ENCODE results near the gene CPSF3. TPM values are rescaled to one million over a fixed set of nuclear protein-coding genes. Genes with fewer than 3 reads are reported as not detected.

CPSF3 gene
- total RNA-seq, 1 donor from 2014 or later, result 44.0 TPM

- DNase-seq (no peak), ATAC-seq (ENCODE audit: low read depth) (no peak)
- TF ChIP-seq CTCF (IDR thresholded peaks at IDR 0.05), result no peak
- POLR2A ChIA-PET, result interaction anchor here (1.4 kb wide), 1 partner anchor 38 kb away, joined by 10 read pairs; the partner anchor contains the start of gene ADAM17
- H3K27me3 Mint-ChIP-seq, result no peaks in the 10 kb centered on the region
- no peaks in the 10 kb centered on the region for H3K4me1 Mint-ChIP-seq
- intact Hi-C loops (cut with micrococcal nuclease), result no loop called here
- H3K27ac Mint-ChIP-seq, result no peak overlapping the region
- H3K4me3 Mint-ChIP-seq, result no peak overlapping the region
- H3K36me3 Mint-ChIP-seq (ENCODE audit: low read depth), result peaks cover 74% of the 10 kb centered on the region
- CTCF ChIA-PET, result interaction anchor here (0.7 kb wide), 1 partner anchor 34 kb away, joined by 3 read pairs; no protein-coding TSS in a partner anchor
- no peaks in the 10 kb centered on the region for H3K9me3 Mint-ChIP-seq
These were observed 93.8 kb downstream of the CPSF3 start for GRCh38 chr2:9517118-9517782.

- peaks cover 71% of the 10 kb centered on the region for H3K36me3 Mint-ChIP-seq (ENCODE audit: low read depth)
- POLR2A ChIA-PET, result interaction anchor here (1.4 kb wide), 1 partner anchor 38 kb away, joined by 10 read pairs; the partner anchor contains the start of gene ADAM17
- CTCF ChIA-PET, result interaction anchor here (0.7 kb wide), 1 partner anchor 35 kb away, joined by 3 read pairs; no protein-coding TSS in a partner anchor
These were observed 94.7 kb downstream of the CPSF3 start for GRCh38 chr2:9518163-9518562.

GRCh38 chr2:9518780-9519179 is 95.3 kb downstream of the CPSF3 start:
- Mint-ChIP-seq H3K27me3 (no peaks in the 10 kb centered on the region), H3K36me3 (ENCODE audit: low read depth) (peaks cover 71% of the 10 kb centered on the region), H3K27ac (no peak overlapping the region), H3K4me3 (no peak overlapping the region), H3K9me3 (no peaks in the 10 kb centered on the region), H3K4me1 (no peaks in the 10 kb centered on the region)
- DNase-seq (no peak), ATAC-seq (ENCODE audit: low read depth) (no peak)
- intact Hi-C loops (cut with micrococcal nuclease), result no loop called here
- POLR2A ChIA-PET, result interaction anchor here (1.4 kb wide), 1 partner anchor 37 kb away, joined by 10 read pairs; the partner anchor contains the start of gene ADAM17
- CTCF ChIA-PET, result no interaction called here
- no peak for TF ChIP-seq CTCF (IDR thresholded peaks at IDR 0.05)

More at GRCh38 chr2:9518163-9518562, 94.7 kb downstream of the CPSF3 start:
- intact Hi-C loops (cut with micrococcal nuclease), result no loop called here
- TF ChIP-seq CTCF (IDR thresholded peaks at IDR 0.05), result no peak
- no peaks in the 10 kb centered on the region for H3K4me1 Mint-ChIP-seq
- no peak for DNase-seq
- ATAC-seq (ENCODE audit: low read depth), result no peak
- H3K4me3 Mint-ChIP-seq, result no peak overlapping the region
- H3K9me3 Mint-ChIP-seq, result no peaks in the 10 kb centered on the region
- no peaks in the 10 kb centered on the region for H3K27me3 Mint-ChIP-seq
- no peak overlapping the region for H3K27ac Mint-ChIP-seq

GRCh38 chr2:9519250-9519649 is 95.8 kb downstream of the CPSF3 start:
- Mint-ChIP-seq H3K4me1 (no peaks in the 10 kb centered on the region), H3K27me3 (no peaks in the 10 kb centered on the region), H3K9me3 (no peaks in the 10 kb centered on the region), H3K4me3 (no peak overlapping the region), H3K36me3 (ENCODE audit: low read depth) (peaks cover 72% of the 10 kb centered on the region), H3K27ac (no peak overlapping the region)
- TF ChIP-seq CTCF (IDR thresholded peaks at IDR 0.05), result no peak
- intact Hi-C loops (cut with micrococcal nuclease), result no loop called here
- DNase-seq (no peak), ATAC-seq (ENCODE audit: low read depth) (no peak)
- ChIA-PET CTCF (no interaction called here), POLR2A (no interaction called here)

Other genes with a start within 250 kb of the CPSF3 start
- not detected in 2 replicates for gene ASAP2, start 216.8 kb upstream of the CPSF3 start, total RNA-seq
- 39.6 and 40.5 TPM in 2 replicates for gene ITGB1BP1, start 126 bp upstream of the CPSF3 start, total RNA-seq
- 47.1 and 49.0 TPM in 2 replicates for gene IAH1, start 50.9 kb downstream of the CPSF3 start, total RNA-seq
- gene ADAM17, start 132.2 kb downstream of the CPSF3 start, total RNA-seq, result 34.3 and 39.5 TPM in 2 replicates
- 164 and 166 TPM in 2 replicates for gene YWHAQ, start 207.3 kb downstream of the CPSF3 start, total RNA-seq

Measured in activated B cell treated with CpG ODN at 0.5 μM for 24 hours (primary cell).